Neutrophil (primary cell): ENCODE data around the gene MRPS22.

ENCODE experiments used
- H3K27ac ChIP-seq: fragments of 200-600 bp; sonication (generic); 2 replicates; pipeline ENCODE4 v1.5.1; 2016; ENCODE audit warnings: mild to moderate bottlenecking, moderate library complexity
- H3K27me3 ChIP-seq: fragments of 200-600 bp; sonication (generic); 2 replicates; pipeline ENCODE4 v1.6.0; 2016; ENCODE audit warnings: mild to moderate bottlenecking
- H3K36me3 ChIP-seq: fragments of 200-600 bp; sonication (generic); 2 replicates; pipeline ENCODE4 v1.5.1; 2017
- H3K4me1 ChIP-seq, 2 experiments: fragments of 200-600 bp in 1 of 2; sonication (generic) in 1 of 2; 1 replicate in 1 of 2; 2 replicates in 1 of 2; pipeline versions ENCODE4 v1.5.1 to v1.6.1; 2013 to 2016; ENCODE audit warnings: low read depth in 1 of 2, low read length in 1 of 2, mild to moderate bottlenecking in 1 of 2, moderate library complexity in 1 of 2; ENCODE audit not compliant: control insufficient read depth in 1 of 2, insufficient read depth in 1 of 2
- H3K4me3 ChIP-seq, 2 experiments: fragments of 200-600 bp in 1 of 2; sonication (generic) in 1 of 2; 1 replicate in 1 of 2; 2 replicates in 1 of 2; pipeline ENCODE4 v1.5.1; 2013 to 2016; ENCODE audit warnings: low read depth in 1 of 2, low read length in 1 of 2, mild to moderate bottlenecking in 1 of 2, moderate library complexity in 1 of 2
- H3K9me3 ChIP-seq: fragments of 200-600 bp; sonication (generic); 2 replicates; pipeline ENCODE4 v1.5.1; 2016
- CTCF ChIP-seq: fragments of 200-600 bp; sonication (generic); IDR thresholded peaks from 2 replicates; pipeline ENCODE4 v1.5.1; 2016; ENCODE audit warnings: antibody characterized with exemption

The MRPS22 gene

GRCh38 chr3:139308560-139308959, 35.3 kb upstream of the MRPS22 start:
- no peaks in the 10 kb centered on the region for H3K9me3 ChIP-seq
- no peaks in the 10 kb centered on the region for H3K36me3 ChIP-seq
- no peaks in the 10 kb centered on the region for H3K4me1 ChIP-seq
- H3K4me3 ChIP-seq, result no peak overlapping the region
- H3K27ac ChIP-seq, result no peak overlapping the region
- TF ChIP-seq CTCF, result no peak
- peaks cover 2% of the 10 kb centered on the region for H3K27me3 ChIP-seq

- H3K4me3 ChIP-seq, result no peak overlapping the region
- no peak for TF ChIP-seq CTCF
- H3K36me3 ChIP-seq, result no peaks in the 10 kb centered on the region
- H3K4me1 ChIP-seq, result no peaks in the 10 kb centered on the region
- no peaks in the 10 kb centered on the region for H3K9me3 ChIP-seq
- H3K27me3 ChIP-seq, result peaks cover 8% of the 10 kb centered on the region
- H3K27ac ChIP-seq, result no peak overlapping the region
These were observed 34.7 kb upstream of the MRPS22 start for GRCh38 chr3:139309061-139309591.

- H3K27ac ChIP-seq, result no peak overlapping the region
- H3K9me3 ChIP-seq, result no peaks in the 10 kb centered on the region
- H3K36me3 ChIP-seq, result no peaks in the 10 kb centered on the region
- H3K4me3 ChIP-seq, result no peak overlapping the region
- TF ChIP-seq CTCF, result no peak
- peaks cover 9% of the 10 kb centered on the region for H3K27me3 ChIP-seq
- H3K4me1 ChIP-seq, result no peaks in the 10 kb centered on the region
These were observed 33.9 kb upstream of the MRPS22 start for GRCh38 chr3:139309880-139310279.

- Histone ChIP-seq H3K4me1 (no peaks in the 10 kb centered on the region), H3K4me3 (no peak overlapping the region), H3K9me3 (no peaks in the 10 kb centered on the region), H3K36me3 (no peaks in the 10 kb centered on the region), H3K27me3 (peaks cover 14% of the 10 kb centered on the region), H3K27ac (no peak overlapping the region)
- TF ChIP-seq CTCF, result no peak
These were observed 33.3 kb upstream of the MRPS22 start for GRCh38 chr3:139310474-139310933.

GRCh38 chr3:139311557-139311956, 32.3 kb upstream of the MRPS22 start:
- H3K27me3 ChIP-seq, result peaks cover 19% of the 10 kb centered on the region
- H3K4me3 ChIP-seq, result no peak overlapping the region
- no peak overlapping the region for H3K27ac ChIP-seq
- H3K36me3 ChIP-seq, result no peaks in the 10 kb centered on the region
- no peak for TF ChIP-seq CTCF
- H3K4me1 ChIP-seq, result no peaks in the 10 kb centered on the region
- no peaks in the 10 kb centered on the region for H3K9me3 ChIP-seq

- no peak for TF ChIP-seq CTCF
These were observed 31.4 kb upstream of the MRPS22 start for GRCh38 chr3:139312416-139312815.

More at GRCh38 chr3:139312416-139312815, 31.4 kb upstream of the MRPS22 start:
- Histone ChIP-seq H3K9me3 (no peaks in the 10 kb centered on the region), H3K4me3 (no peak overlapping the region), H3K27me3 (peaks cover 27% of the 10 kb centered on the region), H3K4me1 (no peaks in the 10 kb centered on the region), H3K27ac (no peak overlapping the region), H3K36me3 (no peaks in the 10 kb centered on the region)
